Measurements from ENCODE around the gene RAPH1.

RAPH1 gene

GRCh38 chr2:203361495-203361894 lies 173.6 kb downstream of the RAPH1 start:
- no peak for DNase-seq (ENCODE audit: low read depth in 2 of 2)

GRCh38 chr2:203360833-203361430 lies 174.2 kb downstream of the RAPH1 start:
- no peak for DNase-seq (ENCODE audit: low read depth in 2 of 2)

GRCh38 chr2:203359450-203359849 lies 175.7 kb downstream of the RAPH1 start:
- DNase-seq (ENCODE audit: low read depth in 2 of 2): no peak

GRCh38 chr2:203354966-203355365 lies 180.1 kb downstream of the RAPH1 start:
- DNase-seq (ENCODE audit: low read depth in 2 of 2): no peak

GRCh38 chr2:203352604-203353255 lies 182.4 kb downstream of the RAPH1 start:
- no peak for DNase-seq (ENCODE audit: low read depth in 2 of 2)

- no peak for DNase-seq (ENCODE audit: low read depth in 2 of 2)
These were observed 187.7 kb downstream of the RAPH1 start for GRCh38 chr2:203347375-203347774.

GRCh38 chr2:203346612-203347011 lies 188.5 kb downstream of the RAPH1 start:
- DNase-seq (ENCODE audit: low read depth in 2 of 2): no peak

- DNase-seq (ENCODE audit: low read depth in 2 of 2): no peak
These were observed 190.4 kb downstream of the RAPH1 start for GRCh38 chr2:203344667-203345066.
